H9 (cell line): Measurements from ENCODE around the gene TRAF3IP1. TPM values are rescaled to one million over a fixed set of nuclear protein-coding genes. Genes with fewer than 3 reads are reported as not detected.

Experiments
- DNase-seq: peaks from one replicate; pipeline ENCODE4 v3.0.0-alpha.2; 2017
- H2AFZ ChIP-seq: one replicate; pipeline ENCODE4 v1.6.1; 2013; ENCODE audit warnings: mild to moderate bottlenecking, low read length, control low read depth, moderate library complexity
- H2AK5ac ChIP-seq: 2 replicates; pipeline ENCODE4 v1.6.1; 2013; ENCODE audit warnings: low read length, control low read depth, mixed read lengths; ENCODE audit not compliant: insufficient read length
- H2BK120ac ChIP-seq: one replicate; pipeline ENCODE4 v1.6.1; 2013; ENCODE audit warnings: low read depth, mild to moderate bottlenecking, low read length, control low read depth, inconsistent platforms; ENCODE audit not compliant: poor library complexity, severe bottlenecking
- H2BK12ac ChIP-seq: 2 replicates; pipeline ENCODE4 v1.6.1; 2013; ENCODE audit warnings: low read length, control low read depth, mixed read lengths, low read depth; ENCODE audit not compliant: insufficient read length
- H2BK15ac ChIP-seq: 2 replicates; pipeline ENCODE4 v1.6.1; 2013; ENCODE audit warnings: low read depth, low read length, control low read depth
- H2BK20ac ChIP-seq: one replicate; pipeline ENCODE4 v1.6.1; 2013; ENCODE audit warnings: low read depth, mild to moderate bottlenecking, low read length, control low read depth, inconsistent platforms; ENCODE audit not compliant: poor library complexity, severe bottlenecking
- H2BK5ac ChIP-seq: 2 replicates; pipeline ENCODE4 v1.6.1; 2013; ENCODE audit warnings: low read length, control low read depth, mixed read lengths; ENCODE audit not compliant: insufficient read length
- H3K14ac ChIP-seq: 2 replicates; pipeline ENCODE4 v1.6.1; 2013; ENCODE audit warnings: low read length, control low read depth; ENCODE audit not compliant: insufficient read depth
- H3K18ac ChIP-seq: 2 replicates; pipeline ENCODE4 v1.6.1; 2013; ENCODE audit warnings: low read depth, mild to moderate bottlenecking, mixed read lengths, low read length, control low read depth; ENCODE audit not compliant: insufficient read length
- H3K23ac ChIP-seq: 2 replicates; pipeline ENCODE4 v1.6.1; 2013; ENCODE audit warnings: low read length, control low read depth, mixed read lengths, low read depth; ENCODE audit not compliant: insufficient read length
- H3K23me2 ChIP-seq: 2 replicates; pipeline ENCODE4 v1.6.1; 2013; ENCODE audit warnings: low read depth, mild to moderate bottlenecking, mixed read lengths, low read length, control low read depth; ENCODE audit not compliant: insufficient read length, poor library complexity, severe bottlenecking
- H3K27ac ChIP-seq: 2 replicates; pipeline ENCODE4 v1.5.1; 2013; ENCODE audit warnings: low read length, control low read depth, mixed read lengths, low read depth; ENCODE audit not compliant: insufficient read length
- H3K27me3 ChIP-seq: 2 replicates; pipeline ENCODE4 v1.6.1; 2013; ENCODE audit warnings: low read length, control low read depth, inconsistent platforms; ENCODE audit not compliant: insufficient read depth
- H3K4ac ChIP-seq: 2 replicates; pipeline ENCODE4 v1.6.1; 2013; ENCODE audit warnings: low read depth, mild to moderate bottlenecking, control low read depth, inconsistent platforms, low read length, moderate library complexity
- H3K4me1 ChIP-seq: 2 replicates; pipeline ENCODE4 v1.6.1; 2013; ENCODE audit warnings: low read length, control low read depth, inconsistent platforms; ENCODE audit not compliant: insufficient read depth
- H3K4me2 ChIP-seq: 2 replicates; pipeline ENCODE4 v1.6.1; 2013; ENCODE audit warnings: low read length, control low read depth, mixed read lengths; ENCODE audit not compliant: insufficient read length, insufficient read depth
- H3K56ac ChIP-seq: 2 replicates; pipeline ENCODE4 v1.6.1; 2013; ENCODE audit warnings: low read depth, mild to moderate bottlenecking, mixed read lengths, low read length, control low read depth; ENCODE audit not compliant: insufficient read length
- H3K79me1 ChIP-seq: 2 replicates; pipeline ENCODE4 v1.6.1; 2013; ENCODE audit warnings: low read depth, mild to moderate bottlenecking, moderate library complexity, low read length, control low read depth, inconsistent platforms; ENCODE audit not compliant: insufficient read depth, poor library complexity, severe bottlenecking
- H3K79me2 ChIP-seq: 2 replicates; pipeline ENCODE4 v1.6.1; 2013; ENCODE audit warnings: low read length, control low read depth, inconsistent platforms; ENCODE audit not compliant: insufficient read depth
- H3K9ac ChIP-seq: 2 replicates; pipeline ENCODE4 v1.6.1; 2013; ENCODE audit warnings: low read length, control low read depth, mixed read lengths; ENCODE audit not compliant: insufficient read length; ENCODE audit errors: extremely low read depth
- H3K9me3 ChIP-seq: one replicate; pipeline ENCODE4 v1.6.1; 2013; ENCODE audit warnings: low read depth, low read length, inconsistent platforms; ENCODE audit not compliant: control insufficient read depth
- H3T11ph ChIP-seq: one replicate; pipeline ENCODE4 v1.6.1; 2013; ENCODE audit warnings: mild to moderate bottlenecking, low read length, control low read depth, inconsistent platforms
- H4K20me1 ChIP-seq: one replicate; pipeline ENCODE4 v1.6.1; 2013; ENCODE audit not compliant: control insufficient read depth, insufficient read length, insufficient read depth
- H4K5ac ChIP-seq: 2 replicates; pipeline ENCODE4 v1.6.1; 2013; ENCODE audit warnings: low read depth, mild to moderate bottlenecking, mixed read lengths, low read length, control low read depth; ENCODE audit not compliant: insufficient read length
- H4K8ac ChIP-seq: replicated peaks from 2 replicates; pipeline ENCODE4 v1.6.1; 2013; ENCODE audit warnings: low read length, control low read depth, mixed read lengths, low read depth; ENCODE audit not compliant: insufficient read length
- H4K91ac ChIP-seq: 2 replicates; pipeline ENCODE4 v1.6.1; 2013; ENCODE audit warnings: low read depth, mild to moderate bottlenecking, moderate library complexity, mixed read lengths, low read length, control low read depth; ENCODE audit not compliant: insufficient read length
- H3K27ac Mint-ChIP-seq, 3 experiments: 2 replicates in 2 of 3; 3 replicates in 1 of 3; pipeline ENCODE4 v1.8.0; 2020 to 2021; ENCODE audit warnings: mixed read lengths in 3 of 3, mild to moderate bottlenecking in 1 of 3, moderate library complexity in 1 of 3
- H3K27me3 Mint-ChIP-seq: 2 replicates; pipeline ENCODE4 v1.8.0; 2021; ENCODE audit warnings: low read depth, mild to moderate bottlenecking, moderate library complexity, mixed read lengths
- H3K36me3 Mint-ChIP-seq, 3 experiments: 2 replicates in 2 of 3; 3 replicates in 1 of 3; pipeline ENCODE4 v1.8.0; 2020 to 2021; ENCODE audit warnings: low read depth in 3 of 3, mixed read lengths in 3 of 3; ENCODE audit not compliant: insufficient read depth in 1 of 3
- H3K4me1 Mint-ChIP-seq, 2 experiments: 2 replicates each; pipeline ENCODE4 v1.8.0; 2020; ENCODE audit warnings: mixed read lengths in 2 of 2
- H3K4me3 Mint-ChIP-seq, 2 experiments: 2 replicates in 1 of 2; 3 replicates in 1 of 2; pipeline ENCODE4 v1.8.0; 2020 to 2021; ENCODE audit warnings: mild to moderate bottlenecking in 2 of 2, mixed read lengths in 2 of 2, moderate library complexity in 1 of 2
- H3K9me3 Mint-ChIP-seq, 2 experiments: 2 replicates in 1 of 2; 3 replicates in 1 of 2; pipeline ENCODE4 v1.8.0; 2020; ENCODE audit warnings: mild to moderate bottlenecking in 2 of 2, mixed read lengths in 2 of 2, moderate library complexity in 1 of 2
- WGBS: extraction: QIAGEN DNeasy Blood & Tissue Kit; methylation state at CpG from one replicate; pipeline ENCODE4 v1.1.7; 2013; ENCODE audit warnings: missing lambda C conversion rate, low lambda C conversion rate, mixed read lengths; ENCODE audit not compliant: insufficient read length; ENCODE audit errors: extremely low coverage; 5-methylcytosine and 5-hydroxymethylcytosine counted together
- total RNA-seq: library from RNA; stranded (reverse); gene quantifications from 2 replicates; pipeline ENCODE4 v1.2.1, GENCODE V29; 2021
- TF ChIP-seq, protein P1 (sequence below): fragments of 200-600 bp; sonication (generic); conservative IDR thresholded peaks from 3 replicates; pipeline ENCODE4 v1.8.0; 2021; ENCODE audit warnings: antibody characterized with exemption, mild to moderate bottlenecking

The TRAF3IP1 gene
- total RNA-seq, 1 experiment from 2014 or later = 16.4 TPM

DNA sequence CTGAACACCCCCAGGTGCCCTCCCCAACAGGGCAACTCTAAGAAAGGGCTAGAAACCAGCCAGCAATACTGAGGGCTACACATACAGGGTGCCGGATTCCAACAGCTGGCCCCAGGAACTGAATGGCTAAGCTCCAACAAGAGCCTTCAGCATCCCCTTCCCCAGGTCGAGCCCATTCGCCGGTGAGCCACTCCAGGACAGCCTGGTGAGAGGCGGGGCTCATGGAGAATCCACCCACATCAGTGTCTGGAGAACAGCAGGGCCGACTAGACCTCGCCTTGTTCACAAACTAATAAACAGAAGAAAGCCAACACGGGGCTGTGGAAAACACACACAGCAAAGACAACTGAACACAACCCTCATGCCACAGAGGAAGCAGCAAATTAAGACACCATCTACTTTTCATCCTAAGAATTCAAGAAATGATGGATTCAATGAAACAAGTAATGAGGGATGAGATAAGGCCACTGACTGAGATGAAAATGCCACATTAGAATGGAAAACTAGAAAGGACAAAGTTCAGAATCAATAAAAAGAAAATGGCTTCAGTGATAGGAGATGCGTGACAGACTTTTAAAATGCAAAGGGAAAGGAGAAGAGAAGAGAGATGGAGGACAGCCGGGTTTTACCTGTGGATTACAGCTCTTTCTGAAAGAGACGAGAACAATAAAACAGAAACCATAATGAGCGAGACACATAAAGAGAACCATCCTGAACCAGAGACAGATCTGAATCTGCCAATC lies 40.1 kb upstream of the TRAF3IP1 start:
- no peaks in the 10 kb centered on the region for H3K79me1 ChIP-seq
- no peak overlapping the region for H3K18ac ChIP-seq
- no peak overlapping the region for H2AFZ ChIP-seq
- no peaks in the 10 kb centered on the region for H4K20me1 ChIP-seq
- H3K4ac ChIP-seq = no peak overlapping the region
- H2BK12ac ChIP-seq = no peak overlapping the region
- no peak overlapping the region for H3K56ac ChIP-seq
- H4K8ac ChIP-seq = no peak overlapping the region
- TF ChIP-seq, protein P1, sequence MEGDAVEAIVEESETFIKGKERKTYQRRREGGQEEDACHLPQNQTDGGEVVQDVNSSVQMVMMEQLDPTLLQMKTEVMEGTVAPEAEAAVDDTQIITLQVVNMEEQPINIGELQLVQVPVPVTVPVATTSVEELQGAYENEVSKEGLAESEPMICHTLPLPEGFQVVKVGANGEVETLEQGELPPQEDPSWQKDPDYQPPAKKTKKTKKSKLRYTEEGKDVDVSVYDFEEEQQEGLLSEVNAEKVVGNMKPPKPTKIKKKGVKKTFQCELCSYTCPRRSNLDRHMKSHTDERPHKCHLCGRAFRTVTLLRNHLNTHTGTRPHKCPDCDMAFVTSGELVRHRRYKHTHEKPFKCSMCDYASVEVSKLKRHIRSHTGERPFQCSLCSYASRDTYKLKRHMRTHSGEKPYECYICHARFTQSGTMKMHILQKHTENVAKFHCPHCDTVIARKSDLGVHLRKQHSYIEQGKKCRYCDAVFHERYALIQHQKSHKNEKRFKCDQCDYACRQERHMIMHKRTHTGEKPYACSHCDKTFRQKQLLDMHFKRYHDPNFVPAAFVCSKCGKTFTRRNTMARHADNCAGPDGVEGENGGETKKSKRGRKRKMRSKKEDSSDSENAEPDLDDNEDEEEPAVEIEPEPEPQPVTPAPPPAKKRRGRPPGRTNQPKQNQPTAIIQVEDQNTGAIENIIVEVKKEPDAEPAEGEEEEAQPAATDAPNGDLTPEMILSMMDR = no peak
- H3K27ac Mint-ChIP-seq = no peak overlapping the region
- no peaks in the 10 kb centered on the region; the same call in 1 of the 2 replicates for H3K79me2 ChIP-seq
- no peak overlapping the region for H2BK15ac ChIP-seq
- H3K27ac ChIP-seq = no peak overlapping the region
- no peak overlapping the region for H2BK120ac ChIP-seq
- H4K91ac ChIP-seq = no peak overlapping the region
- H3K4me2 ChIP-seq = no peak overlapping the region
- no peak for DNase-seq
- H3K4me1 Mint-ChIP-seq = peaks cover 11 to 19% of the 10 kb centered on the region in 2 experiments
- no peak overlapping the region for H3K14ac ChIP-seq
- no peaks in the 10 kb centered on the region for H3K9me3 Mint-ChIP-seq
- H2AK5ac ChIP-seq = no peak overlapping the region
- no peak overlapping the region for H2BK20ac ChIP-seq
- peaks cover 1 to 10% (median 9%) of the 10 kb centered on the region in 3 experiments; a peak in 5 of 7 replicates for H3K36me3 Mint-ChIP-seq
- no peak overlapping the region for H2BK5ac ChIP-seq
- H4K5ac ChIP-seq = no peak overlapping the region
- no peaks in the 10 kb centered on the region for H3K9me3 ChIP-seq
- no peaks in the 10 kb centered on the region; the same call in 1 of the 2 replicates for H3K4me1 ChIP-seq
- no peak overlapping the region for H3T11ph ChIP-seq
- H3K27me3 Mint-ChIP-seq = no peaks in the 10 kb centered on the region; the same call in 1 of the 2 replicates
- H3K23me2 ChIP-seq = no peaks in the 10 kb centered on the region
- no peak overlapping the region for H3K9ac ChIP-seq
- WGBS = no CpG with 5 or more reads among the region's 12 CpGs
- H3K27me3 ChIP-seq = no peaks in the 10 kb centered on the region
- H3K4me3 Mint-ChIP-seq = no peak overlapping the region
- H3K23ac ChIP-seq = no peak overlapping the region
